Kidney (tissue), 14 donors: Measurements from ENCODE around the gene NPAS3. TPM values are rescaled to one million over a fixed set of nuclear protein-coding genes. Genes with fewer than 3 reads are reported as not detected.

ENCODE experiments used
- DNase-seq, 5 donors: peaks; one replicate each; pipeline ENCODE4 v3.0.0-alpha.2; 2013 to 2020
- FAIRE-seq: peaks from 2 replicates; lab custom pipeline; 2012; peaks lifted over from hg19 to GRCh38; lab: Jason Lieb, UNC
- H3K27ac ChIP-seq, 2 donors: one replicate each; pipeline ENCODE4 v1.7.0; 2013; ENCODE audit warnings: low read depth in 2 of 2, low read length in 2 of 2, inconsistent platforms in 1 of 2
- H3K27me3 ChIP-seq: one replicate; pipeline ENCODE4 v1.7.1; 2013; ENCODE audit warnings: low read length, inconsistent platforms; ENCODE audit not compliant: control insufficient read depth, insufficient read depth
- H3K36me3 ChIP-seq, 3 donors: one replicate each; pipeline versions ENCODE4 v1.7.0 to v1.7.1; 2013; ENCODE audit warnings: low read length in 3 of 3, control low read depth in 1 of 3, inconsistent platforms in 1 of 3; ENCODE audit not compliant: insufficient read depth in 3 of 3, control insufficient read depth in 2 of 3
- H3K4me1 ChIP-seq, 3 donors: one replicate each; pipeline versions ENCODE4 v1.7.0 to v1.7.1; 2013; ENCODE audit warnings: low read length in 3 of 3, inconsistent platforms in 1 of 3, low read depth in 1 of 3; ENCODE audit not compliant: control insufficient read depth in 2 of 3, insufficient read depth in 2 of 3
- H3K4me3 ChIP-seq, 3 donors: one replicate each; pipeline versions ENCODE4 v1.7.0 to v1.8.1; 2013; ENCODE audit warnings: low read length in 3 of 3, control low read depth in 1 of 3, inconsistent platforms in 1 of 3
- H3K9ac ChIP-seq, 3 donors: one replicate each; pipeline versions ENCODE4 v1.7.0 to v1.7.1; 2013; ENCODE audit warnings: low read length in 3 of 3, control low read depth in 1 of 3, inconsistent platforms in 1 of 3
- H3K9me3 ChIP-seq, 3 donors: one replicate each; pipeline versions ENCODE4 v1.7.0 to v1.7.1; 2013; ENCODE audit warnings: low read length in 3 of 3, control low read depth in 1 of 3, inconsistent platforms in 1 of 3; ENCODE audit not compliant: control insufficient read depth in 2 of 3, insufficient read depth in 1 of 3
- intact Hi-C: fragments of 100-400 bp; cut with DNase I; formaldehyde crosslinking; loops from one replicate; pipeline ENCODE4 v1.11.1; 2022
- polyA plus RNA-seq: library from polyadenylated mRNA; stranded (reverse); fragments of 350-450 nt; fragmentation: Illumina TruSeq; extraction: RNeasy Lipid Tissue Mini Kit (QIAGEN cat#74804); gene quantifications from one replicate; pipeline ENCODE4 v1.2.3, GENCODE V29; 2014; ENCODE audit warnings: low read depth, low replicate concordance; ENCODE audit not compliant: insufficient read depth
- total RNA-seq: library from RNA; stranded (reverse); fragmentation: NEBNext Ultra II Directional; extraction: Animal tissue kit (Norgen Biotek cat#: 25700); gene quantifications from one replicate; pipeline ENCODE4 v1.2.1, GENCODE V29; 2021
- TF ChIP-seq, protein P1 (sequence below): IDR thresholded peaks from 3 replicates; pipeline ENCODE4 v1.5.1; 2012; ENCODE audit warnings: mild to moderate bottlenecking, moderate library complexity, borderline replicate concordance; ENCODE audit not compliant: insufficient read depth; ENCODE audit errors: extremely low read depth
- donor health status: control.
- donor health status: control.
- donor health status: control.
- donor health status: control.
- donor health status: control.
- donor health status: DM: yes; HTN: yes; CAD: no.
- donor health status: Normal renal cell carcinoma (clear cell type).

Gene NPAS3
- total and polyA plus RNA-seq, 2 donors from 2014 or later: 0.82 to 5.0 TPM

DNA sequence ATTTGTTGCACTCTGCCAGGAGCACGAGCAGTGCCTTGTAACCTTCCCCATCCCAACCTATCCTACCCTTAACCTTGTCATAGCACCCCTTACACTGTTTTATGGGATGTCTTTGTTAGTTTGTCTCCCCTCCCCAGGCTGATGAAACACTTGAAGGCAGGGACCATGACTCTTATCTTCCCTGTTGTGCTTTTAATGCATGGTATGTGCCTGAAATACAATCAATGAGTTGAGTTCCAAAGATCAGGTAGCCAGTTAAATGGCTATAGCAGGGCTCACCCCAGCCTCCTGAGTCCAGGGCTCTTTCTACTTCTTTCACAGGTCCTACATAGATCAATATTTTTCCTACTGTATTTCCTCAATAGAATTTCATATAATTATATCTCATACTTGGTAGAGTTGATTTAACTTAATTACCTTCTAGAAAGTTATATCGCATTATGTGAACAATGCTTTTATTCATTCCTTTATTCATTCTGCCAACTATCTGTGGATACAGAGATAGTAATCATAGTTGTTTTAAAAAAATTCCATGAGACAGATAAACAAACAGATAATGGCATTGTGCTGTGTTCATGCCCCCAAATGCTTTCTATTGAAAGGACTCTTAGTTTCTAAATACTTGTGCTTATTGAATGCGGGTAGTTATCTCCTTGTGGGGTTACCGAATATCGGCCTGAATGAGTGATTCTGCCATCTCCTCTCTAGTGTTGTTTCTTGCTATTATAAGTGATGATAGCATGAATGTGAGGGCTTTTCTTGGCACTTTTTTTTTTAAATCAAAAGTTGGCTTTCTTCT, 347.4 kb downstream of the NPAS3 start:
- DNase-seq (no peak), FAIRE-seq (no peak)
- Histone ChIP-seq H3K9me3 (no peaks in the 10 kb centered on the region), H3K27me3 (no peaks in the 10 kb centered on the region), H3K4me3 (no peak overlapping the region), H3K9ac (no peak overlapping the region), H3K36me3 (no peaks in the 10 kb centered on the region), H3K27ac (no peak overlapping the region), H3K4me1 (no peaks in the 10 kb centered on the region)
- TF ChIP-seq, protein P1, sequence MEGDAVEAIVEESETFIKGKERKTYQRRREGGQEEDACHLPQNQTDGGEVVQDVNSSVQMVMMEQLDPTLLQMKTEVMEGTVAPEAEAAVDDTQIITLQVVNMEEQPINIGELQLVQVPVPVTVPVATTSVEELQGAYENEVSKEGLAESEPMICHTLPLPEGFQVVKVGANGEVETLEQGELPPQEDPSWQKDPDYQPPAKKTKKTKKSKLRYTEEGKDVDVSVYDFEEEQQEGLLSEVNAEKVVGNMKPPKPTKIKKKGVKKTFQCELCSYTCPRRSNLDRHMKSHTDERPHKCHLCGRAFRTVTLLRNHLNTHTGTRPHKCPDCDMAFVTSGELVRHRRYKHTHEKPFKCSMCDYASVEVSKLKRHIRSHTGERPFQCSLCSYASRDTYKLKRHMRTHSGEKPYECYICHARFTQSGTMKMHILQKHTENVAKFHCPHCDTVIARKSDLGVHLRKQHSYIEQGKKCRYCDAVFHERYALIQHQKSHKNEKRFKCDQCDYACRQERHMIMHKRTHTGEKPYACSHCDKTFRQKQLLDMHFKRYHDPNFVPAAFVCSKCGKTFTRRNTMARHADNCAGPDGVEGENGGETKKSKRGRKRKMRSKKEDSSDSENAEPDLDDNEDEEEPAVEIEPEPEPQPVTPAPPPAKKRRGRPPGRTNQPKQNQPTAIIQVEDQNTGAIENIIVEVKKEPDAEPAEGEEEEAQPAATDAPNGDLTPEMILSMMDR: no peak
- intact Hi-C loops: no loop called here

DNA sequence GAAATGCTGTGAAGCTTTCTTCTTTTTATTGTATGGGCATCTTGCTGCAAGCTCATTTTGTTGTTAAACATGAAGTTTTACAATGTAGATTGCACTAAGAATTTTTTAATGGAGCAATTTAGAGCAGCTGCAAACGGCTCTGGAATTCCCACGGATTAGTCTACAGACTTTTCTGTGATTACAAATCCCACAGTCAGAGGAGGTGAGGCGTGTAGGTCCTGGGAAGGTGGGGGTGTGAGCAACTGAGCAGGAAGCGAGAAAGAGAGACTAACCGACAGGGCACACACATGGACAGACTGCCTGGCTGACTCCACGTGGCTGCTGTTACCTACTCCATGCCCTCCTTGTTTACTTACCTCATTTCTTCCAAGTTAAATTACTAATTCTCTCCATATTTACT, 348.5 kb downstream of the NPAS3 start:
- H3K27me3 ChIP-seq: no peaks in the 10 kb centered on the region
- H3K9me3 ChIP-seq: no peaks in the 10 kb centered on the region
- H3K9ac ChIP-seq: no peak overlapping the region
- FAIRE-seq (no peak), DNase-seq (peak in 3 of 5 donors; percentile 30 to 53 (median 49))
- H3K4me3 ChIP-seq: no peak overlapping the region
- intact Hi-C loops: no loop called here
- no peak overlapping the region for H3K27ac ChIP-seq
- no peaks in the 10 kb centered on the region for H3K36me3 ChIP-seq
- TF ChIP-seq, protein P1: no peak
- H3K4me1 ChIP-seq: no peaks in the 10 kb centered on the region

DNA sequence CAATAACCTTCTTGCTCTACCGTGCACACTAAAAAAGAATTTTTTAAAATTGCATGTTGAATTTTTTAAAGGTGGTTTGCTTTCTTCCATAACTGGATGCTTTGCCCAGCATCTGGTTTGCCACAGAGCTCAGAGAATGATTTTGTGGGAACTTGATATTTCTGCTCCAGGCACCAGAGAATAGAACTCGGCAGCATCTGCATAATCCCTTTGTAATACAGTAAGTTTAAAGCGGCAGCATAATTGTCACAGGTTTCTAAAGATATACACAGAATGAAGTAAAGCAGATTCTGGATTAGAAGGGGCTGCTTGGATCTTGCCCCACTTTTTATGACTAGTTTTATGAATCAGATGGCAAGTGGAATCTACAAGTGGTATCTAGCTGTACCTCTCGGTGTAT, 352.0 kb downstream of the NPAS3 start:
- Histone ChIP-seq H3K27me3 (no peaks in the 10 kb centered on the region), H3K9me3 (no peaks in the 10 kb centered on the region), H3K4me1 (no peaks in the 10 kb centered on the region), H3K36me3 (no peaks in the 10 kb centered on the region), H3K4me3 (no peak overlapping the region), H3K27ac (no peak overlapping the region), H3K9ac (no peak overlapping the region)
- TF ChIP-seq, protein P1: no peak
- DNase-seq (no peak), FAIRE-seq (no peak)
- intact Hi-C loops: no loop called here
